GM19438 (cell line): ENCODE data around the gene PRR35.
A peak's percentile ranks its signal among the peaks of the same experiment; 100 is the strongest.

Source experiments
- ATAC-seq: cut with Tn5 transposase; IDR thresholded peaks from one replicate; pipeline ENCODE4 v1.9.1; 2021; ENCODE audit warnings: low read depth; ENCODE audit not compliant: unreplicated experiment

Gene PRR35

DNA sequence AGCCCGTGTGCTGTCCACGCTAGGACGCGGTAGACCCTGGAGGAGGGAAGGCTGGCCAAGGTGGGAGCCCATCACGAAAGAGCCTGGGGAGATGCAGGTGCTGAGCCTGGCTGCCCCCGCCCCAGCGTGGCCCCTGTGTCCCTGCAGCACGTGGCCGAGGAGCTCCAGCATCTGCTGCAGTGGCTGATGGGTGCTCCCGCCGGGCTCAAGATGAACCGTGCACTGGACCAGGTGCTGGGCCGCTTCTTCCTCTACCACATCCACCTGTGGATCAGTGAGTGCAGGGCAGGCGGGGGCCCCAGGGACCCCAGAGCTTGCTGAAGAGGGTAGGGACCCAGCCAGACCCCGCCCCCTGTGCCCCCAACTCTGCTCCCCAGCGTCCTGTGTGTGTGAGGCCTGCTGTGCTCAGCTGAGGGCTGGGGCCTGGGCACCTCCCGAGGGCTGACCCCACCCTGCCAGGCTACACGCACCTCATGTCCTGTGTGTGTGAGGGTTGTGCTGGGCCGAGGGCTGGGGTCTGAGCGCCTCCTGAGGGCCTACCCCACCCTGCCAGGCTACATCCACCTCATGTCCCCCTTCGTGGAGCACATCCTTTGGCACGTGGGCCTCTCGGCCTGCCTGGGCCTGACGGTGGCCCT is 18.2 kb downstream of the PRR35 start:
- no peak for ATAC-seq

DNA sequence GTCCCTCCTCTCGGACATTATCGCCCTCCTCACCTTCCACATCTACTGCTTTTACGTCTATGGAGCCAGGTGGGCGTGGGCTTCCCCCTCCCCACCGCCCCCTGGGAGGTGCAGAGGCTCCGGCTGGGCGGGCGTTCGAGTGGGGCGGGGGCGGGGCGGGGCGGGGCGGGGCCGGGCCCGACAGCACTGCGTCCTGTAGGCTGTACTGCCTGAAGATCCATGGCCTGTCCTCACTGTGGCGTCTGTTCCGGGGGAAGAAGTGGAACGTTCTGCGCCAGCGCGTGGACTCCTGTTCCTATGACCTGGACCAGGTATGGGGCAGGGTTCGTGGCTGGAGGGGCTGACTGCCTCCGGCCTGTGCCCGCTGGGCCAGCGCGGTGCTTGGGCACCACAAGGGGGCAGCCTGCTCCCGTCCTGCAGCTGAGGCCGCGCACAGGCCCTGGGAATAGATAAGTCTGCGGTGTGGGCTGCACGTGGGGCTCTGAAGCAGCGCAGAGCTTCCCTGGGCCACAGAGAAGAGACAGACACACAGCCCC is 18.7 kb downstream of the PRR35 start:
- ATAC-seq, result no peak

DNA sequence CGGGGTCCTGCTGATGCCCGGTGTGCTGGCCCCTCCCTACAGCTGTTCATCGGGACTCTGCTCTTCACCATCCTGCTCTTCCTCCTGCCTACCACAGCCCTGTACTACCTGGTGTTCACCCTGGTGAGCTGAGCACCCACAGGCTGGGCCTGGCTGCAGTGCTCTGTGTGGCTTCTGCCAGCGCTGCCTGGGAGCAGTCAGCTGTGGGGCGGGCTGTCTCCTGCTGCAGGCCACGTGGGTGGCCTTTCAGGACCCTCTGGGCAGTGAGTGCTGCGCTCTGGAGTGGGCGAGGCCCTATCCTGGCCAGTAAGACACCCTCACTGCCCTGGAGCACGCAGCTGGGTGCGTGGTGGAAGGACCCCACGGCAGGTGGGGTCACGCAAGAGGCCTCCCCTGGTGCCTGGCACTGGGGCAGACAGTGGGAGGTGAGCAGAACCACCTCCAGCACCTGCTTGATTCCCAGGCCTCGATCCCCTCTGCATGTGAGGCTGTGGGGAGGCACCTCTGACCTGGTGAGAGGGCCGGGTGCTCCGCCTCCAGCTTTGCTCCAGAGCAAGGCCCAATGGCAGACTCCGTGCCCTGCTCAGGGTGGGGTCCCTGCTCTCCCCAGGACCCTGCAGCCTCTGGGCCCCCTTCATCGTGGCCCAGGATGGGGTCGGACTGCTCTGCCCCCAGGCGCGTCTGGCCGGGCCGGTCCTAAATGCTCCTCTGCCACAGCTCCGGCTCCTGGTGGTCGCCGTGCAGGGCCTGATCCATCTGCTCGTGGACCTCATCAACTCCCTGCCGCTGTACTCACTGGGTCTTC is 20.1 kb downstream of the PRR35 start:
- ATAC-seq, result no peak

DNA sequence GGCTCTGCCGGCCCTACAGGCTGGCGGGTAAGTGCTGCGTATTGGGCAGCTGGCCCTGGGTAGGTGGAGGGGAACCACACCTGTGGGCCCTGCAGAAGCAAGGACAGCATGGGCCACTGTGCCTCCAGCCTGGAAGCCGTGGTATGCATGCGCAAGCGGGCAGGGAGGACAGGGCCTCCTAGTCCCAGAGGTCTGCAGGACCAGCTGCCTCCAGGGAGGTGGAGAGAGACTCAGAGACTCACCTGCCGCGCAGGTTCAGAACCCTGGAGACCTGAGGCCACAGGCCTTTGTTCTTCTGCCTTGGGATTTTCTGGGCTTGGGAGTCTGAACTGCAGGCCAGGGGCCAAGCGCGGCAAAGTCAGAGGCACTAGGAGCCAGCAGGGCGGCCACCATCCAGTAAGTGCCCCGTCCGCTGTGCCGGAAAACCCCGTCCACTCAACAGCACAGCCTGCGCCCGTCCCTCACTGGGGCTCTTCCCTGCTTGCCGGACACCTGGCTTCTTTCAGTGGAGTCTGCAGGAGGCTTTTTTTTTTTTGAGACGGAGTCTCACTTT is 20.8 kb downstream of the PRR35 start:
- ATAC-seq, result no peak

DNA sequence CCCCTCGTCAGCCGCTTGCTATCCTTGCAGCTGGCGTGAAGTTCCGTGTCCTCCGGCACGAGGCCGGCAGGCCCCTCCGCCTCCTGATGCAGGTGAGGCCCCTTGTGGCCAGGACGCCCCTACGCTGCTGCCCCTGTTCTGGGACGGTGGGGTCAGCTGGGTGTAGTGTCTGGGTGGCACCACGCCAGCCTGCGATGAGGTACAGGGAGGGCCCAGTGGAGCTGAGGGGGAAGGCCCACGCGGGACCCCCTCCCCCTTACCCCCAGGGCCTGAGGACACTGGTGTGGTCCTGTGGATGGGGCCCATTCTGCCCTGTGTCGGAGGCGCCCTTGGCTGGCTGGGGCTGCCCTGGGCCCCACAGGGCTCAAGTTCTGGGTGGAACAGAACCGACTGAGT is 22.0 kb downstream of the PRR35 start:
- ATAC-seq, result no peak

DNA sequence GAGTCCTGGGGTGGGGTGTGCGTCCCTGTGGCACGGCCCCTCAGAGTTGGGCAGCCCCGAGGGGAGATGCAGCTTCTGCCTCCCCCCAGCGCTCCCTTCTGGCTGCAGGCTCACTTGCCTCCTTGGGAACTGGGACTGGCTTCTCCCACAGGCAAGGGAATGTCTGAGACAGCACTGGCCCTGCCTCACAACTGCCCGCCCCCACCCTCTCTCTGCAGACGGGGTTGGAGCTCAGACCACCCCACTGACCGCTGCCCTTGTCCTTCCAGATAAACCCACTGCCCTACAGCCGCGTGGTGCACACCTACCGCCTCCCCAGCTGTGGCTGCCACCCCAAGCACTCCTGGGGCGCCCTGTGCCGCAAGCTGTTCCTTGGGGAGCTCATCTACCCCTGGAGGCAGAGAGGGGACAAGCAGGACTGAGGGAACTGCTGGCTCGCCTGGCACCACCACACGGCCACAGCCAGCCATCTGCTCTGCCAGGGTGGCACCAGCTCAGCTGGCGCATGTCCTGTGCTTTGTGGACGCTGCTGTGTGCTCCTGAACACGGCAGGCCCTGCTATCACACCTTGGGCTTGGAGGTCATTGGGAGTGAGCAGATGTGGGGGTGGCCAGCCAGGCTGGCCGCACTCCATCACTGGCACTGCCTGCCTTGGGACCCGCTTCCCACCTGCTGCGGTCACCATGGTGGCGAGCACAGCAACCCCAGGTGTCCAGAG is 22.6 kb downstream of the PRR35 start:
- no peak for ATAC-seq

DNA sequence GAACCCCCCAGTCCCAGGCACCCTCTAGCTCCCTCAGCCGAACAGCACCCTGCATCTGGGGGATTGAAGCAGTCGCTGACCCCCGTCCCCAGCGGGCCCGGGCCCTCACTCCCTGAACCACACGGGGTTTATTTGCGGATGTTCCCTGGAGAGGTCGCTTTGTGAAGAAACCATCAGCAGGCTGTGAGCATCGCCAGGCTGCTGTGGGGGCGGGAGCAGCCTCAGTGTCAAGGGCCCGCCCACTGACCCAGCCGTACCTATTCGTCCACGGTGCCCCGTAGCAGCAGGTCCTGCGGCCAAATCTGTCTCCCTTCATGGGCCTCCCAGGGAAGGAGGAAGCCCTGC is 23.2 kb downstream of the PRR35 start:
- ATAC-seq, result no peak

DNA sequence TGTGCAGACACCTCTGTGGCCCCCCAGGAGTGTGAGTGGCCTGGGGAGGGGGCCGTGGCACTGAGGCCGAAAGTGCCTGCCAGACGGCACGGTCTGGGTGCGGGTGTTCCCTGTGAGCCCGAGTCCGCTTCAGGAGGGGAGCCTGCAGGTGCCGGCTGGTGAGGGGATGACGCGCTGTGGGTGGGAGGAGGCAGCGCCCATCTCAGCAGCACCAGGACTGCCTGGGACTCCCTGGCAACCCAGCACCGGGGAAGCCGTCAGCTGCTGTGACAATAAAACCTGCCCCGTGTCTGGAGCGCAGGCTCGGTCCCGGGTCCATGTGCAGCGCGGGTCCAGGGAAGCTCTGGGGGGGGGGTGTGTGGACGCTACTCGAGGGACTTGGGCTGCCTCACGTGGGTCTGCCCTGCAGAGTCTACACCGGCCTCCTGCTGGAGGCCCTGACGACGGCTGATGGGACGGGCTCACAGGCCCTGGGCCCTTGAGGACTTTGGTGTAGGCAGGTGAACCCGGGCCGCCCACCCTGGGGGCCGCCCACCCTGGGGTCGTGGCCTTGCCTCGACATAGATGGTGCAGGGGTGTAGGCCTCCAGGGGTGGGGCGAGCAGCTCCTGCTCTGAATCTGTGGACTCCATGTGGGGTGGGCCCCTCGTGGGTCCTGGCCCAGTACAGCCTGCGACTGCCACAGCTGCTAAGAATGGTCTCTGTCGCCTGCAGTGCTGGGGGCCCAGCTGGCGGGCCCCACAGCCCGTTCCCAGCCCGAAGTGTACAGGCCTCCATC is 23.8 kb downstream of the PRR35 start:
- no peak for ATAC-seq

DNA sequence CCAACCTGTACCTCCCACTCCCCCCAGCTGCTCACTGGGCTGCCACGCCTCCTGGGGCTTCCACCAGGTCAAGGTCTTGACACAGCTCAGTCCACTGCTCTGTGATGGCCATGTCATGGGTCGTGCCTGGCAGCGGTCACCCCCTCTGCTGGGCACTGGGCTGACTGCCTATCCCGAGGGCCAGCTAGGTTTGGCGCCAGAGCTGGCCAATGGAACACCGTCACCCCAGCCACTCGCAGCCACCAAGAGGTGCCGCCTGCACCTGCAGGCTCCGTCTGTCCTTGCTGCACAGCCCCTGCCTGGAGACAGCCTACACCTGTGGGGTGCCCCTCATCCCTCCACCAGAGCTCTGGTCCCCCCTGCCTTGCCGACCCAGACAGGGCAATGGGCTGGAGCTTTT is 25.2 kb downstream of the PRR35 start:
- no peak for ATAC-seq

DNA sequence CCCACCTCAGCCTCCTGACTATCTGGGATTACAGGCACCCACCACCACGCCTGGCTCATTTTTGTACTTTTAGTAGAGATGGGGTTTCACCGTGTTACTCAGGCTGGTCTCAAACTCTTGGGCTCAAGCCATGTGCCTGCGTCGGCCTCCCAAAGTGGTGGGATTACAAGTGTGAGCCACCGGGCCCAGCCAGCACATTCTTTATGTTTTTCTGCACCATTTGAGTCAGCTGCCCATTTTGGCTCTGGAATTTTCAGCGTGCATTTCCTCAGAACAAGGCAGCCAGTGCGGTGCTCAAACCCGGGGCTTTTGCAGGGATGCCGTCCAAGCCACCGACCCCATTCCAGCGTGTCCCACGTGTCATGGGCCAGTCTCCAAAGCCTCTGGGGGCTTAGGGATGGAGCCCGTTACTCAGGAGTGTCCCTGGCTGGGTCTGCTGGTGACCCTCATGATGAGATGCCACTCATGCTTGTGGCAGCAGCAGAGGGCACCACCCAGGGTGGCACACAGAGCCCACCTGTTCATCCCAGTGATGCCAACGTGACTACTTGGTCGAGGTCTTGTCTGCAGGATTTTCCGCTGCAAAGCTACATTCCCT is 26.0 kb downstream of the PRR35 start:
- no peak for ATAC-seq

DNA sequence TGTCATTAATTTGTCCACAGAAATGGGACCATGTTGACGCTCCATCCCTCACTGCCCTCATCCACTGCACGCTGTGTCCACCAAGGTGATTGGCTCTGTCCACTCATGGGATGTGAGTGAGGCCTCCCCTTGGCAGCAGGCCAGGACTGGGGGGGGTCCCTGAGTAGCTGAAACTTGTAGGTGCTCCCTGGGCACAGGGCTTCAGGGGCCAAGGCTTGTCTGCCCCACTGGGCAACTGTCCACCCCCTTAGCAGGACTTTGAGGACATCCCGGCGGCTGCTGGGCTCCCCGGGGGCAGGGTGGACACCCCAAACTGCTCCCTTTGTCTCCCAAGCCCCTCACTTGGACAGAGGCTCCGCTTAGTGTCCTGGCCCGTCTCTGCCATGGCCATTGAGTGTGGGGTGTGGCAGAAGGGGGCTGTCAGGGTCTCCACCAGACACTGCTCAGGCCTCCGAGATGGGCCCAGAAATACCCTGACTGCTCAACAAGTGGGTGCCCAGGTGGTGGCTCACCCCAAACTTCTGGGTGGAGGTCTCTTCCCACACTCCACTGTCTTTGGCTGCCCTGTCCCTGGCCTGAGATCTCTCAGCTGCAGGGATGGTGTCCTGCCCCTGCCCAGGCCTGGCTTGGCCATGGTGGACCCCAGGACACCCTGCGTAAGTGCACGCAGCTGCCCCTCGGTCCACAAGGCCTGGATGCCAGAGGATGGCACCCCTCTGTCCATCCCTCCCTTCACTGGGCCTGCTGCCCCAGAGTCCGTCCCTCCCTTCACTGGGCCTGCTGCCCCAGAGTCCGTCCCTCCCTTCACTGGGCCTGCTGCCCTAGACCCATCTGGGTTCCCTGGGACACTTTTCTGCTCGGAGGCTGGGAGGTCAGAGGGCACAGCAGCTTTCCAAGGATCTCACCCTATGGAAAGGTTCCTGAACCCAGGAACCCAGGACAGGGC is 26.7 kb downstream of the PRR35 start:
- no peak for ATAC-seq

DNA sequence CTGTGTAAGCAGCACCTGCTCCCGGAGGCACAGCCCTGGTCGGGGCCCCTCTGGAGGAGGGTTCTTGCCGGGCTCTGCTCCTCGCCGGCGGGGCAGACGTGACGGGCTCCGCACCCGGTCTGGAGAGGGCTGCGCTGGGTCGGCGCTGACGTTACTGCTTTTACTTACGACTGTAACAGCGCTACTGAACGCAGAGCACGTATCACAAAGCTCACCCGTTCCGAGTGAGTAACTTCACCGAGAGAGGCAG is 28.4 kb downstream of the PRR35 start:
- ATAC-seq, result peak; percentile 7

DNA sequence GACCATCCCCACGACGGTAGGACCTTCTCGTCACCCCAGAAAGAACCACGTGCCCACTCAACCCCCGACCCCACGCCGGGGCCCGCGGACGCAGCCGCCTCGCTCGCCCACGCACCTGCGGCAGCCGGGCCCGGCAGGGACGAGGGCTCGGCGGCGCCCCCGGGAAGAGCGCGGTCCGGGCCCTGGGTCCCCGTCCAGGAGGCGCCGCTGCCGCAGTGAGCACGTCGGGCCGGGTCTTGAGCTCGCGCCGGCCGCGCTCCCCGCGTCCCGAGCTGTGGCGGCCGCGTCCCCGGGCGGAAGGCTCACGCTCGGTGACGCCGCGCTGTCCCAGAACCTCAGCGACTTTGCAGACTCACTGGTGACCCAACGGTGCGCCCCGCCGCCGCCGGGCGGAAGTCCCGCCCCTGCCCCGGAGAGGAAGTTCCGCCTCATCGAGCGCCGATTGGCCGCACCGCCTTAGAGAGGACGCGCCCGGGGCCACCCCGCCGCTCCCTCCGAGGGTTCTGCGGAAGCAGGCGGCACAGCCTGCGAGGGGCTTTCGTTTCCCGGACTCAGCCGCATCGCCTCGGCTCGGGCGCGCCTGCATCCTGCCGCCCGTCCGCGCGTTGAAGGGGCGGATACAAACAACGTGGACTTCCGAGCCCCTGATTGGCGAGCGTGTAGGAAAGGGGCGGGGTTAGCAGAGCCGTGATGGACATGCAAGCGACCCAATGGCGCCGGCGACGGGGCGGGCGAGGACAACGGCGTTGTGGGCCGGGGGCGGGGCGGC is 28.9 kb downstream of the PRR35 start:
- ATAC-seq, result peak; percentile 80

DNA sequence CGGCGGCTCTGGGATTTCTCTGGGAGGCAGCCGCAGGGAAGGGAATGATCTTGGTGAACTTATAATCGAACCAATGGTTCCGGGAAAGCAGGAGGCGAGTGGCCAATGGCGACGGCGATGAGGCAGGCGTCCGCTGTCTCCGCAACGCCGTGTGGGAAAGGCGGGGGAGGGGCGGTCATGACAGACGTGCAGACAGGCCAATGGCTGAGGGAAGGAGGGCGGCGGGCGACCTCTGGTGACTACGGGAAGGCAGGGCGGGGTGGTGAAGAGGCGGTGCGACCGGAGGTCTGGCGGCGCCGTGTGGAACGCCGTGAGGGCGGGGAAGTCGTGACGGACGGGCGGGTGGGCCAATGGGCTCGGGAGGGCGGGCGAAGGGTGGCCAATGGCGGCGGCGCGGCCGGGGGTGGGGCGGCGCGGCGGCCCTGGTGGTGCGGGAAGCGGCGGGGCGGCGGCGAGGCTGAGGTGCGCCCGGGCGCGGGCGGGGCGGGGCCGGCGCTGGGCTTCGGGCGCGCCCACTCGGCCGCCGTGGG is 29.5 kb downstream of the PRR35 start, which contains the start of gene RAB40C:
TSS of gene RAB40C (plus strand) at position 409 of the 530 bp plus-strand sequence. CDS start 226 bp downstream, outside the sequence.
- ATAC-seq, result peak; percentile 70

DNA sequence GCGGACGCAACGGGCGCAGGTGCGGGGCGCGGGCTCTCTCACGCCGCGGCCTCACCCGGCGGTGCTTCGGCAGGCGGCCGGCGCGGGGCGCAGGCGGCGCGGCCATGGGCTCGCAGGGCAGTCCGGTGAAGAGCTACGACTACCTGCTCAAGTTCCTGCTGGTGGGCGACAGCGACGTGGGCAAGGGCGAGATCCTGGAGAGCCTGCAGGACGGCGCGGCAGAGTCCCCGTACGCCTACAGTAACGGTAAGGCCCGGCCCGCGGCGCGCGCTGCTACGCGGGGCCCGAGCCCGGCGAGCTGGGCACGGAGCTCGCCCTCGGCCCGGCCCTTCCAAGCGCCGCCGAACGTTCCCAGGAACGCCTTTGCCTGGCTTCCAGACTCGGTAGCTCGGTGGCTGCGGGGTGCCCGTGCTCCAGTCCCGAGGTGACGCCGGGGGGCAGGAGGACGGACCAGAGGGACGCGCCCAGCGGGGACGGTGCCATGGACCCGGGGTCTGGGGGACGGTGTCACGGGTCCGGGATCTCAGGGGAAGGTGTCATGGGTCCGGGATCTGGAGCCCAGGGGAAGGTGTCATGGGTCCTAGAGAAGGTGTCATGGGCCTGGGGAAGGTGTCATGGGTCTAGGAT is 30.1 kb downstream of the PRR35 start:
- ATAC-seq, result no peak

DNA sequence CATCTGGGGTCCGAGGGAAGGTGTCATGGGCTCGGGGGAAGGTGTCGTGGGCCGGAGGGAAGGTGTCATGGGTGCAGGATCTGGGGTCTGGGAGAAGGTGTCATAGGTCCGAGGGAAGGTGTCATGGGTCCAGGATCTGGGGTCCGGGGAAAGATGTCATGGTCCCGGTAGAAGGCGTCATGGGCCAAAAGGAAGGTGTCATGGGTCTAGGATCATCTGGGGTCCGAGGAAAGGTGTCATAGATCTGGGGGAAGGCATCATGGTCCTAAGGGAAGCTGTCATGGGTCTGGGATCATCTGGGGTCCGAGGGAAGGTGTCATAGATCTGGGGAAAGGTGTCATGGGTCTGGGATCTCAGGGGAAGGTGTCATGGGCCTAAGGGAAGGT is 30.6 kb downstream of the PRR35 start:
- ATAC-seq, result no peak

DNA sequence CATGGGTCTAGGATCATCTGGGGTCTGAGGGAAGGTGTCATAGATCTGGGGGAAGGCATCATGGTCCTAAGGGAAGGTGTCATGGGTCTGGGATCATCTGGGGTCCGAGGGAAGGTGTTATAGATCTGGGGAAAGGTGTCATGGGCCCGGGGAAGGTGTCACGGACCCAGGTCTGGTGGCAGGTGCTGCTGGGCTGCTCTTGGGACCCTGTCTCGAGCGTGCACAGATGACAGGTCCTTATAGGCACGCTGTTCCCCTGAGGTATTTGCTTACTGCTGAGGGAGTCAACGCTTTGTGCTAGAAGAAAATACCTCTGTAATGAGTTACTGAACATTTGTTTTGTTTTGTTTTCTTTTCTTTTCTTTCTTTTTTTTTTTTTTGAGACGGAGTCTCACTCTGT is 31.0 kb downstream of the PRR35 start:
- no peak for ATAC-seq
